ENCODE data around the gene ADAMTSL2. TPM values are rescaled to one million over a fixed set of nuclear protein-coding genes. Genes with fewer than 3 reads are reported as not detected.
A peak's percentile ranks its signal among the peaks of the same experiment; 100 is the strongest.

The ADAMTSL2 gene
- total and polyA plus RNA-seq, 10 donors = 1.6 to 11.7 (median 4.3) TPM

- 84 to 88% (median 86%) methylated on average over 15 of the region's 15 CpGs for WGBS, 5 donors
- Histone ChIP-seq H3K4me1 (peaks cover 0 to 30% (median 23%) of the 10 kb centered on the region in 6 donors), H3K9me3 (no peaks in the 10 kb centered on the region), H3K27ac (peak overlapping the region in 2 of 8 donors; percentile 70 to 74), H3K4me3 (no peak overlapping the region), H3K36me3 (peaks cover 0 to 7% (median 0%) of the 10 kb centered on the region in 6 donors), H3K27me3 (replicated peaks in 1 of 7) (peaks cover 0 to 8% (median 0%) of the 10 kb centered on the region in 7 donors)
- no peak for TF ChIP-seq CTCF (IDR thresholded peaks at IDR 0.05 in 8 of 11, conservative IDR thresholded peaks at IDR 0.05 in 3 of 11)
- no peak for TF ChIP-seq POLR2A (IDR thresholded peaks at IDR 0.05)
- no peak for TF ChIP-seq POLR2AphosphoS5 (IDR thresholded peaks at IDR 0.05)
- intact Hi-C loops (cut with DNase I; ENCODE audit: low total_unique reads) = no loop called here
- DNase-seq = no peak
Measured at GRCh38 chr9:133547116-133547515, 12.6 kb downstream of the ADAMTSL2 start.

- intact Hi-C loops (cut with DNase I; ENCODE audit: low total_unique reads) = no loop called here
- WGBS, 5 donors = 76 to 87% (median 84%) methylated on average over 7 of the region's 7 CpGs
- Histone ChIP-seq H3K36me3 (peaks cover 0 to 36% (median 0%) of the 10 kb centered on the region in 6 donors), H3K27me3 (replicated peaks in 1 of 7) (peaks cover 0 to 35% (median 4%) of the 10 kb centered on the region in 7 donors), H3K4me3 (no peak overlapping the region), H3K4me1 (peaks cover 0 to 6% (median 2%) of the 10 kb centered on the region in 6 donors), H3K9me3 (no peaks in the 10 kb centered on the region), H3K27ac (no peak overlapping the region)
- DNase-seq = no peak
- TF ChIP-seq POLR2AphosphoS5 (IDR thresholded peaks at IDR 0.05) = no peak
- TF ChIP-seq CTCF (IDR thresholded peaks at IDR 0.05 in 8 of 11, conservative IDR thresholded peaks at IDR 0.05 in 3 of 11) = no peak
- TF ChIP-seq POLR2A (IDR thresholded peaks at IDR 0.05) = no peak
Measured at GRCh38 chr9:133551446-133551845, 16.9 kb downstream of the ADAMTSL2 start.

- no peak overlapping the region for H3K4me3 ChIP-seq
- peaks cover 0 to 33% (median 0%) of the 10 kb centered on the region in 6 donors for H3K36me3 ChIP-seq
- peaks cover 0 to 43% (median 5%) of the 10 kb centered on the region in 7 donors for H3K27me3 ChIP-seq (replicated peaks in 1 of 7)
- no peaks in the 10 kb centered on the region for H3K9me3 ChIP-seq
- H3K27ac ChIP-seq = no peak overlapping the region
- DNase-seq = no peak
- H3K4me1 ChIP-seq = peaks cover 0 to 1% (median 0%) of the 10 kb centered on the region in 6 donors
- WGBS, 5 donors = 91 to 95% (median 93%) methylated on average over 8 of the region's 8 CpGs
- TF ChIP-seq POLR2A (IDR thresholded peaks at IDR 0.05) (no peak), POLR2AphosphoS5 (IDR thresholded peaks at IDR 0.05) (no peak), CTCF (IDR thresholded peaks at IDR 0.05 in 8 of 11, conservative IDR thresholded peaks at IDR 0.05 in 3 of 11) (no peak)
- intact Hi-C loops (cut with DNase I; ENCODE audit: low total_unique reads) = no loop called here
Measured at GRCh38 chr9:133552236-133552635, 17.7 kb downstream of the ADAMTSL2 start.

GRCh38 chr9:133553123-133553522 lies 18.6 kb downstream of the ADAMTSL2 start:
- Histone ChIP-seq H3K9me3 (no peaks in the 10 kb centered on the region), H3K4me1 (peaks cover 0 to 10% (median 6%) of the 10 kb centered on the region in 6 donors), H3K4me3 (no peak overlapping the region), H3K27me3 (replicated peaks in 1 of 7) (peaks cover 0 to 51% (median 5%) of the 10 kb centered on the region in 7 donors), H3K36me3 (peaks cover 0 to 29% (median 0%) of the 10 kb centered on the region in 6 donors), H3K27ac (no peak overlapping the region)
- intact Hi-C loops (cut with DNase I; ENCODE audit: low total_unique reads) = no loop called here
- WGBS, 5 donors = 83 to 91% (median 86%) methylated on average over 10 of the region's 10 CpGs
- DNase-seq = no peak
- TF ChIP-seq POLR2AphosphoS5 (IDR thresholded peaks at IDR 0.05) (no peak), CTCF (IDR thresholded peaks at IDR 0.05 in 8 of 11, conservative IDR thresholded peaks at IDR 0.05 in 3 of 11) (no peak), POLR2A (IDR thresholded peaks at IDR 0.05) (no peak)

Data from spleen (tissue), 11 donors.